ENCODE data around the gene ZG16B. TPM values are rescaled to one million over a fixed set of nuclear protein-coding genes. Genes with fewer than 3 reads are reported as not detected.
A peak's percentile ranks its signal among the peaks of the same experiment; 100 is the strongest.

The ZG16B gene
- total and polyA plus RNA-seq, 2 of the 8 experiments (the other 6 are each of a cell fraction or from before 2014, with no cell fraction given), result 0.11 TPM; not detected in 1

DNA sequence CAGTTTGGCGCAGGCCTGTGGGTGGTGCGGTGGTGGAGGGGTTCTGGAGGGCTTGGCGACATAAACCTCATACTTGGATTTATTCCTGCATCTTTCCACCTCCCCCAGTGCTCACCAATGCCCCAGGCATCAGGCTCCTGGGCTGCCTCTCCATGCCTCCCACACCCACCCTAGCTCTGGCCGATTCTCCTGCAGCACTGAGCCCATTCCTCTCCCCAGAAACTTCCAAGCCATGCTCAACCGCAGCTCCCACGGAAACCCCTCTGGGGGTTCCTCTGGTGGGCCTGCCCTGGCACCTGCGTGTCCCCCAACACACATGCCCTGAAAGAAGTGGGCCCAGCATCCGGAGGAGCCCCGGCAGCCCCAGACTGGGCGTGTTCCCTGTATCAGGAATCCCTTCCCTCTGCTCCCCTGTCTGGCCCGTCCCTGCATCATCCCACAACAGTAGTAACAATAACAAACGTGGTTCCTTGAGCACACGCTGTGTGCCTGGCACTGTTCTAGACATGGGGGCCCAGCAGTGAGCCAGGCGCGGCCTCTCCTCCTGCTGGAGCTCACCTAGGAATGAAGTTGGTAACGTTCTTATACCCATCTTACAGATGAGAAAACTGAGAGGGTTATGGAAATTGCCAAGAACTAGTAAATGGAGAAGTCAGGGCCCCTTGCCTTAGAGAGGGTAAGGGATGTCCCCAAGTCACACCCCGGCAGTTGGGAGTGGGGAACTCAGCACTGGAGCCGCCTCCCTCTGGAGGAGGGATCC lies 10.7 kb upstream of the ZG16B start:
- no peak overlapping the region for H2BK5ac ChIP-seq (ENCODE audit: low read depth, low read length)
- no peak overlapping the region for H4K8ac ChIP-seq (ENCODE audit: extremely low read depth, insufficient read depth, low read length)
- H3K27ac ChIP-seq (ENCODE audit: low read depth, low read length), result no peak overlapping the region
- POLR2A ChIA-PET (ENCODE audit: partially characterized antibody), result interaction anchor here (1.4 kb wide), 1 partner anchor 41 kb away, joined by 5 read pairs; no protein-coding TSS in a partner anchor
- no peak overlapping the region for H3K56ac ChIP-seq (replicated peaks; ENCODE audit: insufficient read length, low read depth, low read length)
- no peaks in the 10 kb centered on the region for H4K20me1 ChIP-seq (replicated peaks in 1 of 2; ENCODE audit: control insufficient read depth in 1 of 2, insufficient read depth in 2 of 2, low read length in 2 of 2)
- WGBS, 2 experiments (ENCODE audit: extremely low coverage in 1 of 2, insufficient coverage in 1 of 2, insufficient read length in 1 of 2, insufficient replicate concordance in 2 of 2, low coverage in 1 of 2, low lambda C conversion rate in 2 of 2, missing lambda C conversion rate in 1 of 2), result 87% methylated on average over 18 of the region's 18 CpGs; no CpG with 5 or more reads in 1 of the 2 experiments
- H2BK20ac ChIP-seq (ENCODE audit: low read length), result no peak overlapping the region
- H3K23me2 ChIP-seq (ENCODE audit: low read depth, low read length), result no peaks in the 10 kb centered on the region
- TF ChIP-seq BACH1 (IDR thresholded peaks at IDR 0.05; ENCODE audit: low read length), result no peak
- TF ChIP-seq KDM1A (IDR thresholded peaks at IDR 0.05; ENCODE audit: borderline replicate concordance, low read length), result 0 out of 2 replicates have a peak, but pooled peaks have one; percentile 17
- no peak overlapping the region for H3K9ac ChIP-seq (replicated peaks in 1 of 4; ENCODE audit: extremely low read depth in 1 of 4, low read depth in 3 of 4, low read length in 3 of 4)
- no peak overlapping the region for H3K18ac ChIP-seq (ENCODE audit: extremely low read depth, low read length)
- peaks cover 0 to 4% (median 0%) of the 10 kb centered on the region in 4 experiments; a peak in 1 of 7 replicates for H3K4me1 ChIP-seq (replicated peaks in 1 of 4; ENCODE audit: control insufficient read depth in 3 of 4, insufficient read depth in 4 of 4, low read length in 3 of 4)
- H3K23ac ChIP-seq (ENCODE audit: insufficient read length), result no peak overlapping the region
- no peaks in the 10 kb centered on the region for H3K9me3 ChIP-seq (ENCODE audit: insufficient read depth in 2 of 2, low read depth in 1 of 2, low read length in 1 of 2)
- no peak overlapping the region for H4K91ac ChIP-seq (replicated peaks; ENCODE audit: insufficient read length, low read length)
- no peak overlapping the region for H2BK12ac ChIP-seq (ENCODE audit: low read depth, low read length)
- no peak overlapping the region for H4K5ac ChIP-seq (ENCODE audit: insufficient read length, low read depth, low read length)
- DNase-seq (ENCODE audit: low read depth in 1 of 2, low spot score in 2 of 2) (no peak), FAIRE-seq (no peak)
- no peak overlapping the region for H2AFZ ChIP-seq (ENCODE audit: low read length)
- H2AK5ac ChIP-seq (ENCODE audit: low read depth, low read length), result no peak overlapping the region
- H3K4ac ChIP-seq (replicated peaks; ENCODE audit: insufficient read length, low read depth, low read length), result no peak overlapping the region
- no peaks in the 10 kb centered on the region for H3K27me3 ChIP-seq (replicated peaks in 1 of 4; ENCODE audit: control insufficient read depth in 3 of 4, extremely low read depth in 1 of 4, insufficient read depth in 3 of 4, low read length in 3 of 4)
- no peaks in the 10 kb centered on the region for H3K79me1 ChIP-seq (ENCODE audit: low read depth, low read length)
- no peak overlapping the region for H3K14ac ChIP-seq (ENCODE audit: insufficient read length)
- CTCF ChIA-PET (ENCODE audit: partially characterized antibody), result interaction anchor here (1.0 to 1.4 kb wide), 3 partner anchors 19 to 51 kb away, joined by 3 to 4 read pairs (median 3); no protein-coding TSS in a partner anchor
- no peak overlapping the region for H3K4me2 ChIP-seq (ENCODE audit: insufficient read depth in 1 of 2, low read depth in 2 of 2, low read length in 2 of 2)
- H2BK15ac ChIP-seq (ENCODE audit: low read length), result 0 out of 2 replicates have a peak overlapping the region, but pooled peaks have one; percentile 81
- no peaks in the 10 kb centered on the region for H3K79me2 ChIP-seq (ENCODE audit: control insufficient read depth in 1 of 2, insufficient read depth in 2 of 2, low read length in 2 of 2)
- no peak overlapping the region for H3K4me3 ChIP-seq (ENCODE audit: extremely low read depth in 1 of 4, insufficient read depth in 2 of 4, low read depth in 3 of 4, low read length in 4 of 4)
- no peaks in the 10 kb centered on the region for H3K36me3 ChIP-seq (ENCODE audit: control insufficient read depth in 2 of 4, insufficient read depth in 4 of 4, low read length in 3 of 4)
- H2BK120ac ChIP-seq (replicated peaks; ENCODE audit: low read depth, low read length), result no peak overlapping the region

Measured in H1 (cell line).